Ascending aorta (tissue), 2 donors: ENCODE measurements around the gene THRA. TPM values are rescaled to one million over a fixed set of nuclear protein-coding genes. Genes with fewer than 3 reads are reported as not detected.

Source experiments
- DNase-seq, 2 donors: peaks; one replicate each; pipeline ENCODE4 v3.0.0-alpha.2; 2019; ENCODE audit warnings: low spot score in 2 of 2
- H3K27ac ChIP-seq, 2 donors: fragments of 200-600 bp; sonication (generic); one replicate each; pipeline ENCODE4 v1.5.1; 2016 to 2017; ENCODE audit warnings: mild to moderate bottlenecking in 1 of 2
- H3K27me3 ChIP-seq: fragments of 200-600 bp; sonication (generic); one replicate; pipeline ENCODE4 v1.5.1; 2017
- H3K36me3 ChIP-seq, 2 donors: fragments of 200-600 bp; sonication (generic); one replicate each; pipeline ENCODE4 v1.5.1; 2016
- H3K4me1 ChIP-seq, 2 donors: fragments of 200-600 bp; sonication (generic); one replicate each; pipeline ENCODE4 v1.5.1; 2016 to 2017; ENCODE audit warnings: mild to moderate bottlenecking in 1 of 2
- H3K4me3 ChIP-seq, 2 donors: fragments of 200-600 bp; sonication (generic); one replicate each; pipeline ENCODE4 v1.5.1; 2016 to 2017; ENCODE audit warnings: mild to moderate bottlenecking in 1 of 2
- H3K9me3 ChIP-seq, 2 donors: fragments of 200-600 bp; sonication (generic); one replicate each; pipeline ENCODE4 v1.5.1; 2016
- CTCF ChIP-seq, 3 experiments: fragments of 200-600 bp in 2 of 3; fragments of 450-650 bp in 1 of 3; sonication (generic) in 2 of 3; IDR thresholded peaks; one replicate each; pipeline ENCODE4 v1.5.1; 2016 to 2019; ENCODE audit warnings: antibody characterized with exemption in 3 of 3, mild to moderate bottlenecking in 1 of 3, moderate library complexity in 1 of 3
- intact Hi-C: fragments of 100-400 bp; cut with DNase I; formaldehyde crosslinking; loops from one replicate; pipeline ENCODE4 v1.15.1; 2023
- total RNA-seq: library from RNA; depleted of rRNA; stranded (reverse); fragments of >200 nt; gene quantifications from one replicate; pipeline ENCODE4 v1.1.0, GENCODE V29; 2016

The THRA gene
- total RNA-seq, 1 donor from 2014 or later, result 35.4 TPM

- intact Hi-C loops, result loop anchor here (2.0 kb wide), 2 partner anchors 19 to 23 kb away; no protein-coding TSS in a partner anchor
- Histone ChIP-seq H3K36me3 (peaks cover 73 to 81% of the 10 kb centered on the region in 2 donors), H3K9me3 (no peaks in the 10 kb centered on the region), H3K4me3 (no peak overlapping the region), H3K27me3 (no peaks in the 10 kb centered on the region), H3K27ac (peak overlapping the region; percentile 91 to 99), H3K4me1 (peaks cover 25 to 63% of the 10 kb centered on the region in 2 donors)
- no peak for DNase-seq
- TF ChIP-seq CTCF (IDR thresholded peaks at IDR 0.05), result no peak
Observed at GRCh38 chr17:40091691-40092397, 29.1 kb downstream of the THRA start.

- intact Hi-C loops, result loop anchor here (2.0 kb wide), 2 partner anchors 18 to 24 kb away; no protein-coding TSS in a partner anchor
- no peak for DNase-seq
- Histone ChIP-seq H3K27ac (peak overlapping the region; percentile 91 to 99), H3K4me3 (no peak overlapping the region), H3K27me3 (no peaks in the 10 kb centered on the region), H3K4me1 (peaks cover 32 to 71% of the 10 kb centered on the region in 2 donors), H3K36me3 (peaks cover 71 to 76% of the 10 kb centered on the region in 2 donors), H3K9me3 (no peaks in the 10 kb centered on the region)
- TF ChIP-seq CTCF (IDR thresholded peaks at IDR 0.05), result no peak
Observed at GRCh38 chr17:40092581-40092980, 29.8 kb downstream of the THRA start.

GRCh38 chr17:40093005-40093579 lies 30.3 kb downstream of the THRA start:
- DNase-seq, result no peak
- Histone ChIP-seq H3K9me3 (no peaks in the 10 kb centered on the region), H3K4me3 (peak overlapping the region in 1 of 2 donors; percentile 2), H3K36me3 (peaks cover 66 to 71% of the 10 kb centered on the region in 2 donors), H3K27ac (peak overlapping the region; percentile 91 to 99), H3K27me3 (no peaks in the 10 kb centered on the region), H3K4me1 (peaks cover 36 to 76% of the 10 kb centered on the region in 2 donors)
- TF ChIP-seq CTCF (IDR thresholded peaks at IDR 0.05), result no peak
- intact Hi-C loops, result loop anchor here (2.0 kb wide), 2 partner anchors 18 to 24 kb away; no protein-coding TSS in a partner anchor

GRCh38 chr17:40093580-40094201 lies 30.9 kb downstream of the THRA start:
- Histone ChIP-seq H3K36me3 (peaks cover 60 to 66% of the 10 kb centered on the region in 2 donors), H3K27ac (peak overlapping the region; percentile 91 to 99), H3K27me3 (no peaks in the 10 kb centered on the region), H3K4me1 (peaks cover 36 to 82% of the 10 kb centered on the region in 2 donors), H3K4me3 (peak overlapping the region in 1 of 2 donors; percentile 2), H3K9me3 (no peaks in the 10 kb centered on the region)
- no peak for TF ChIP-seq CTCF (IDR thresholded peaks at IDR 0.05)
- DNase-seq, result no peak
- intact Hi-C loops, result loop anchor here (2.0 kb wide), 2 partner anchors 17 to 25 kb away; no protein-coding TSS in a partner anchor

GRCh38 chr17:40094874-40095273 lies 32.1 kb downstream of the THRA start:
- peak overlapping the region; percentile 91 to 99 for H3K27ac ChIP-seq
- no peaks in the 10 kb centered on the region for H3K9me3 ChIP-seq
- no peaks in the 10 kb centered on the region for H3K27me3 ChIP-seq
- H3K4me1 ChIP-seq, result peaks cover 36 to 82% of the 10 kb centered on the region in 2 donors
- no peak for DNase-seq
- peaks cover 49 to 56% of the 10 kb centered on the region in 2 donors for H3K36me3 ChIP-seq
- no peak overlapping the region for H3K4me3 ChIP-seq
- TF ChIP-seq CTCF (IDR thresholded peaks at IDR 0.05), result no peak
- intact Hi-C loops, result no loop called here
